Inferior parietal cortex (tissue), 1 donor: ENCODE results near the gene PXK.
A peak's percentile ranks its signal among the peaks of the same experiment; 100 is the strongest.
"Not testable (repeated sequence)": the region's sequence is repeated elsewhere in the genome, so short reads cannot be mapped to it uniquely, and the experiment has no call there.

Experiments used
- DNase-seq: peaks from one replicate; pipeline ENCODE4 v3.0.0-alpha.2; 2016; ENCODE audit errors: extremely low spot score

PXK gene

GRCh38 chr3:58419780-58420507, 87.3 kb downstream of the PXK start:
- DNase-seq = no peak

GRCh38 chr3:58421004-58421403, 88.3 kb downstream of the PXK start:
- no peak for DNase-seq

- DNase-seq = no peak
These were observed 90.1 kb downstream of the PXK start for GRCh38 chr3:58422756-58423325.

GRCh38 chr3:58424613-58425012, 91.9 kb downstream of the PXK start:
- DNase-seq = no peak

GRCh38 chr3:58425782-58426181, 93.1 kb downstream of the PXK start:
- no peak for DNase-seq

- DNase-seq = no peak
These were observed 95.1 kb downstream of the PXK start for GRCh38 chr3:58427661-58428361.

GRCh38 chr3:58429657-58430056, 97.0 kb downstream of the PXK start:
- DNase-seq = no peak

- DNase-seq = no peak
These were observed 100.2 kb downstream of the PXK start for GRCh38 chr3:58432905-58433304.

- peak; percentile 91 for DNase-seq
These were observed 100.9 kb downstream of the PXK start, which contains the start of gene PDHB for GRCh38 chr3:58433400-58434167. Gene PDHB, minus strand, starts transcription at chr3:58433832. Its CDS starts 23 bp downstream, at chr3:58433809.

- no peak for DNase-seq
These were observed 101.4 kb downstream of the PXK start for GRCh38 chr3:58434168-58434504.

GRCh38 chr3:58434511-58434910, 101.8 kb downstream of the PXK start:
- DNase-seq = no peak

GRCh38 chr3:58434990-58435389, 102.3 kb downstream of the PXK start:
- DNase-seq = no peak

- not testable (repeated sequence) for DNase-seq
These were observed 104.6 kb downstream of the PXK start for GRCh38 chr3:58437276-58437675.

GRCh38 chr3:58440996-58441355, 108.3 kb downstream of the PXK start:
- not testable (repeated sequence) for DNase-seq

- DNase-seq = no peak
These were observed 109.1 kb downstream of the PXK start for GRCh38 chr3:58441514-58442450.

GRCh38 chr3:58452176-58452575, 119.5 kb downstream of the PXK start:
- no peak for DNase-seq

GRCh38 chr3:58459160-58459559, 126.5 kb downstream of the PXK start:
- DNase-seq = no peak

- DNase-seq = no peak
These were observed 130.1 kb downstream of the PXK start for GRCh38 chr3:58462829-58463180.

- DNase-seq = no peak
These were observed 130.7 kb downstream of the PXK start for GRCh38 chr3:58463181-58463941.

- peak; percentile 79 for DNase-seq
These were observed 131.2 kb downstream of the PXK start for GRCh38 chr3:58463942-58464271.

GRCh38 chr3:58464866-58465265, 132.2 kb downstream of the PXK start:
- no peak for DNase-seq
